ENCODE data around the gene ZNF205.
"Not testable (repeated sequence)": the region's sequence is repeated elsewhere in the genome, so short reads cannot be mapped to it uniquely, and the experiment has no call there.

DNA sequence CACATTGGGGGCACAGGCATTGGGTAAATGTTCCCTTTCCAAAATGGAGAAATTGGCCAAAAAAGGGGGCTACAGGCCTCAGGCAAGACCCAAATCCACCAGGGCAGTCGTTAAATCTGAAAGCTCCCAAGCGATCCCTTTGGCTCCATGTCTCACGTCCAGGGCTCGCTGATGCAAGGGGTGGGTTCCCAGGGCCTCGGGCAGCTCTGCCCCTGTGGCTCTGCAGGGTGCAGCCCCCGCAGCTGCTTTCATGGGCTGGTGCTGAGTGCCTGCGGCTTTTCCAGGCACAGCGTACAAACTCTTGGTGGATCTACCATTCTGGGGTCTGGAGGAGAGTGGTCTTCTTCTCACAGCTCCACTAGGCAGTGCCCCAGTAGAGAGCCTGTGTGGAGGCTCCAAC lies 29.0 kb upstream of the ZNF205 start:
- TF ChIP-seq, protein P1, sequence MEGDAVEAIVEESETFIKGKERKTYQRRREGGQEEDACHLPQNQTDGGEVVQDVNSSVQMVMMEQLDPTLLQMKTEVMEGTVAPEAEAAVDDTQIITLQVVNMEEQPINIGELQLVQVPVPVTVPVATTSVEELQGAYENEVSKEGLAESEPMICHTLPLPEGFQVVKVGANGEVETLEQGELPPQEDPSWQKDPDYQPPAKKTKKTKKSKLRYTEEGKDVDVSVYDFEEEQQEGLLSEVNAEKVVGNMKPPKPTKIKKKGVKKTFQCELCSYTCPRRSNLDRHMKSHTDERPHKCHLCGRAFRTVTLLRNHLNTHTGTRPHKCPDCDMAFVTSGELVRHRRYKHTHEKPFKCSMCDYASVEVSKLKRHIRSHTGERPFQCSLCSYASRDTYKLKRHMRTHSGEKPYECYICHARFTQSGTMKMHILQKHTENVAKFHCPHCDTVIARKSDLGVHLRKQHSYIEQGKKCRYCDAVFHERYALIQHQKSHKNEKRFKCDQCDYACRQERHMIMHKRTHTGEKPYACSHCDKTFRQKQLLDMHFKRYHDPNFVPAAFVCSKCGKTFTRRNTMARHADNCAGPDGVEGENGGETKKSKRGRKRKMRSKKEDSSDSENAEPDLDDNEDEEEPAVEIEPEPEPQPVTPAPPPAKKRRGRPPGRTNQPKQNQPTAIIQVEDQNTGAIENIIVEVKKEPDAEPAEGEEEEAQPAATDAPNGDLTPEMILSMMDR (IDR thresholded peaks at IDR 0.05): not testable (repeated sequence)
- TF ChIP-seq POLR2A (IDR thresholded peaks at IDR 0.05): not testable (repeated sequence)
